ENCODE measurements around the gene MBTPS2.
"Not testable (repeated sequence)": the region's sequence is repeated elsewhere in the genome, so short reads cannot be mapped to it uniquely, and the experiment has no call there.

Gene MBTPS2

DNA sequence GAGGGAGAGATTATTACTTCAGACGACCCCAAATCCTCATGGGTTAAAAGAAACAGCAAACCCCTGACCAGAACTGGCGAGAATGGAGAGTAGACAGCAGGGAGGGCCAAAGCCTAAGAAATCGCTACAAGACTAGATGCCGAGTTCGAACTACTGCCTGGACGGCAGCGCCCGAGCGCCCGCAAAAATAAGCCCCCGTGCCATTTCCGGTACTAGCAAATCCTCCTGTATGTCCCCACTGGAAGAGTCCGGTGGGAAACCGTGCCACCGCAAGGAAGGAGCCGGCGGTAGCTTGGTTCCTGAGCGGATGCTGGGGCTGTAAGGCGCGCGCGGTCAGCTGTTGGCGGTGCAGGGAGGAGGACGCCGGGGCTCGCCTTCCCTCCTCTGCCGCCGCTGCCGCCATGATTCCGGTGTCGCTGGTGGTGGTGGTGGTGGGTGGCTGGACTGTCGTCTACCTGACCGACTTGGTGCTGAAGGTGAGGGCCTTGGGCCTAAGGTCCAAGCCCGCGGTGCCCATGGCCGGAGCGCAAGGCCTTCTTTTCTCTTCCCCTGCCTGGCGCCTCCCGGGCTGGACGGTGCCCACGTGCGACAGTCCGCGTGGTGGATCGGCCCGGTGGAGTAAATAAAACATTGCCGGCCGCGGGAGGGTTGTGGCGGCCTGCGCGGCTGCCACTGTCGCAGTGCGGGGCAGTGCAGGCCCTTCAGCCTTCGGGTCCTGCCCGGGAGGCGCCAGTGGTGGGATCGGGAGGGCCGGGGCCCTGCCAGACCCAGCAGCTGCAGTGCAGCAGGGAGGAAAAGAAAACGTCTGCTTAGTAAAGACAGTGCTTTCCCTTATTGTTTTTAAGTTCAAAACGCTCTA, at the start of gene MBTPS2:
Gene MBTPS2 (plus strand): TSS at position 284 of the 859 bp plus-strand sequence. CDS start 118 bp downstream, at position 402.
- peak; percentile 70 for DNase-seq (ENCODE audit: low spot score)

DNA sequence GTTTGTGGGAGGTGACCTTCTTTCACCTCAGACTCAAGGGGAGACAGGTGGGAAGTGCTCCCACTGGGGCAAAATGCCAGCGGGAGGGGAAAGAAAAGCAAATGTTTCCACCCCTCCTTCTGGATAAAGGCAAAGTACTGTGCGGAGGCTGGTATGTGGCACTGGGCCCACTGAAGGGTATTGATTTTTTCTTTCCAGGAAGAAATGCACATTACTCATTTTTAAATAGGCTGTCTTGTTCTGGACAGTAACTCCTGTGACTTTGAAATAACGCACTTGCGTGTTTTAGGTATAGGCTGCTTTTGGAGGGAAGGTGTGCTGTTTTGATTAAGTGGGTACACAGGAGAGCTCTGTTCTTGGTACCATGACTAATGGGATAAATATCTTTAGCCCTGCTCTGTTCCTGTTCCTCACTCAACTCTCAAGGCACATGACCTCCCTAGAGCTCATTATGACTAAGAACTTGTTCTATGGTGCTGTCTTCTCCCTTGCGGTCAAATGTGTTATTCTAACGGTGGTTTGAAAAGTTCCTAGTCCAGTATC, 40.7 kb upstream of the MBTPS2 start:
- no peak for DNase-seq (ENCODE audit: low spot score)

DNA sequence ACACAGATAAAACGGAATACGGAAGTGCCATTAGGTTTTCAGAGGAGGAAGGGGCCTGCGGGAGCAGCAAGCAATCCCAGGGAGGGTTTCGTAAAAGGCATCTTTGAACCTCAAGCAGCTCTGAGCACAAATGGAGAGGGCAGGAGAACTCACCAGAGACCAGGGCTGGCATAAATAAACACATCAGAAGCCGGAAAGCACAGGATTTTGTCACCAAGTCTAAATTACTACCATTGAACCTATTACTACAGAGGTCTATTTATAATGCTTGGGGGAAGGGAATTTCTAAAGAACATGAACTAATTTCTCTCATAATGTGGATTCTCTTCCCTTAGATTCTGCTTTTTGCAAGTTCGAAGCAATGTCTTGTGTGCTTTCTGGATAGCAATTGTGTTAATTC, 39.6 kb upstream of the MBTPS2 start:
- DNase-seq (ENCODE audit: low spot score), result no peak

DNA sequence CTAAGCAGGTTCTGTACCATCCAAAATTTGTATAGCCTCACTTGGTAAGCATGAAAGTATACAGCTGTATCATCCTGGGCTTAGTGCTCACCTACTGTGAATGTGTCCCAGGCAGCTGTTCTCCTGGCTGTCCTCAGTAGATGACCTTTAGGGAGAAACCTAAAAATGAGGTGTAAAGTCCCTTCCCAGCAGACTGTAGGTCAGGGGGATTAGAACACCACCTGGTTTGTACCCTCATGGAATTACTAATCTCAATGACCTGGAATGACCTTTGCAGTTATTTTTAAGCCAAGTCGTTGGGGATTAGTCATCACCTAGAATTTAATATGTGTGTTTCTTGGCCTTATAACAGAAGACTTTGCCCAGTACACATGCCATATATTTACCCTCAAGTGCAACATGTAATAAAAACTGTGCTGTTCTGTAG, 39.1 kb upstream of the MBTPS2 start:
- DNase-seq (ENCODE audit: low spot score), result no peak

DNA sequence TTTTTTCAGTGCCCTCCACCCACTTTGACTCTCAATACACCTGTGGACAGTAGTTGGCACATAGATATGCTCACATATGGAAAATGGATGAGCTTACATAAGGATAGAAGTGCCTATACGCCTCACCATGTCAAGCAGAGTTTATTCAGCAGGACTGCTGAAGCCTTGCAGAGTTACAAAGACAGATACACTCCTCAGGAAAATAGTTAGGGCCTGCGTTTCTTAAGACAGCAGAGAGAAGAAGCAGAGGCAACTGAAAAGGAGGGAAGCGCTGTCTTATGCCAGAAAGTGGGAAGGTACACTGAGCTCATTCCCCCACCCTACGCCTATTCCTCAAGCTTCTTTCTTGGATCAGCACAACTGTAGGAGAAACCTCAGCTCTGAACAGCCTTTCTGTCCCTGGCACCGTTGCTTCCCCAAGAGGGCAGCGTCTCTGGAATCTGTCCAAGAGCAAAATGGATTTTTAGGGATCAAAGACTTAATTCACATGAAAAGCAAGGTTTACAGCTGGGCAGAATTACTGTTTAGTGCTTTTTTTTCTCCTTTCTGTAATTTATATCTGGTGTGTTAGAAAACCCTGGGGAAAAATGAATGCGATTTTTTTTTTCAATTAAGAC, 37.3 kb upstream of the MBTPS2 start:
- no peak for DNase-seq (ENCODE audit: low spot score)

- no peak for DNase-seq (ENCODE audit: low spot score)
Measured at GRCh38 chrX:21802839-21803238, 36.6 kb upstream of the MBTPS2 start.

- no peak for DNase-seq (ENCODE audit: low spot score)
Measured at GRCh38 chrX:21806691-21807090, 32.7 kb upstream of the MBTPS2 start.

DNA sequence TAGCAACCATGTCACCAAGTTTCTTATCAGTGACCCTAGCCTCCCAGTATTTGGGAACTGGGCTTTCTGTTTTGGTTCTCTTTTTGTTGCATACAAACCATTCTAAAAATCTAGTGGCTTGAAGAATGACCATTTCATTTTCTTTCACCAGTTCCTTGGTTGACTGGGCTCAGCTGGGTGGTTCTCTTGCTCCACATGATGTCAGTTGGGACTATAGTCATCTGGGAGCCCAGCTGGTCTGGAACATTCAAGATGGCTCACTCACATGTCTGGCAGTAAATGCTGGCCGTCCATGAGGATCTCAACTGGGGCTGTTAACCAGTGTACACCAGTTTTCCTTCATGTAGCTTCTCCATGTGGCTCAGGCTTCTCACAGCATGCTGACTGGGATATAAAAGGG, 27.6 kb upstream of the MBTPS2 start:
- DNase-seq (ENCODE audit: low spot score), result no peak

DNA sequence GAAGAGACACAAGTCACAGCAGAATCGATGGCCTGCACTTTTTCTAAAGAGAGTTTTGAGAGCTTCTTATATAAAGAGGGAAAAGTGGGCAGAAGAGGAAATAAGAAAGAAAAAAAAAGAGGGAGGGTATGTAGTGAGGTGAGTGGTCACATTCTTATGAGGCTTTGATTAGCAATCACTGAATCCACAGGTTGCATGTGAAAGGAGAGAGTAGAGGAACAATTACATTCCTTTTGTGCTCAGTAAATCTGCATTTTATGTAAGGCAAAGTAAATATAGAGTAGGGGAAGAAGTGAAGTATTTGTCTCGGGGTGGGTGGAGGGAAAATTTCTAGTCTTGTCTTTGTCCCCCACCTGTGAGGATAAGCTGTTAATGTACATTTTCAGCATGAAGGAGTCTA, 26.8 kb upstream of the MBTPS2 start:
- no peak for DNase-seq (ENCODE audit: low spot score)

GRCh38 chrX:21813612-21814368, 25.6 kb upstream of the MBTPS2 start:
- DNase-seq (ENCODE audit: low spot score), result no peak

DNA sequence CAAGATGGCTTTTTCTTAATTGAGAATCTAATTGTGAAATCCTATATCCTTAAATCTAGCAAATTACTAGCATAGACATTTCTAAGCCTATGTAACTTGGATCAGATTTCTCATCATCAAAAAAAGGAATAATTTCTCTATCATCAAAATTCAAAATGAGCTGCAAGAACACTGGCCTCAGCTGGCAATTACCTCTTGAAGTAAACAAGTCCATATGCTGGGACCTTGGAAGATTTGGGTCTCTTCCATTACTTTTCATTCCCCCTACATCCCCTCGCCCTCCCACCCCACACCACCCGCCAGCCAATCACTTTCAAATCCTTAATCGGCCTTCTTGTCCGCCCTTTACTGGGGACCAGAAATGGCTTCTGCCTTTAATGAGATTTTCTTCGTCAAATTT, 23.3 kb upstream of the MBTPS2 start:
- no peak for DNase-seq (ENCODE audit: low spot score)

DNA sequence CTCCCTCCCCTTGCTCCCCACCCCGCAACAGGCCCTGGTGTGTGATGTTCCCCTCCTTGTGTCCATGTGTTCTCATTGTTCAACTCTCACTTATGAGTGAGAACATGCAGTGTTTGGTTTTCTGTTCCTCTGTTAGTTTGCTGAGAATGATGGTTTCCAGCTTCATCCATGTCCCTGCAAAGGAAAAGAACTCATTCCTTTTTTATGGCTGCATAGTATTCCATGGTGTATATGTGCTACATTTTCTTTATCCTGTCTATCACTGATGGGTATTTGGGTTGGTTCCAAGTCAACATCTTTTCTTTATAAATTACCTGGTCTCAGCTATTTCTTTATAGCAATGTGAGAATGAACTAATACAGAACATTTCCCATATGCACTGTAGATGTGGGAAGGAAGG, 19.2 kb upstream of the MBTPS2 start:
- not testable (repeated sequence) for DNase-seq (ENCODE audit: low spot score)

DNA sequence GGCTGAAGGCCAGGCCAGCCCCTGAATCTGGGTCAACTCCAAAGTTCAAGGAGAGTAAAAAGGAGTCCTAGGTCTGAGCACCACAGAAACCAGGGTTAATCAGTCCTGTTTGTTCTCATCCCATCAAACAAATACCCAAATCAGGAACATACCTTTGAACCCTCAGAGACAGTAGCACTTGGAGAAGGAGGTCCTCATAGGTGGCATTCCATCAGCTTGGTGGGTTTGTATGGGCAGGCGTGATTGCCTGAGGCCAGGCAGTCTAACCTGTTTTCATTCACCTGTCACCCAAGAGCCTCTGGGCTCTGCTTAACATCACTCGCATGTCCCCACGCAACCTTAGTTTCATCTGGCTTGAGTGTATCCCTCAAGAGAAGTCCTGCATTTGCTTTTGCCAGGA, 17.5 kb upstream of the MBTPS2 start:
- no peak for DNase-seq (ENCODE audit: low spot score)

DNA sequence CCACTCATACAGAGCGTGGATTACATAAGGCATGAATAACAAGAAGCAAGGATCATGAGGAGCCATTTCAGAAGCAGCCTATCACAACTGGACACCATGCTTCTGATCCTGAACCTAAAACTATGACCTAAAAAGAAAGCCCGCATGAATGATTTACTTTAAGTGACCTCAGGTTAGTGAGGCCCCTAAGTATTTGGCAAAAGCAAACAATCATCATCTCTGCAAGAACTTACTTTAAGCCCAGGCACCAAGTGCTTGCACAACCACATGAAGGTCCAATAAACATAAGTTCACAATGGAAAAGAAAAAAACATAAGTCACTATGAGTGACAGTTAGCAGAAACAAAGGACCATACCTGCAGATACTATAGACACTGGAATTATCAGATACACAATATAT, 7.9 kb upstream of the MBTPS2 start:
- DNase-seq (ENCODE audit: low spot score), result no peak

DNA sequence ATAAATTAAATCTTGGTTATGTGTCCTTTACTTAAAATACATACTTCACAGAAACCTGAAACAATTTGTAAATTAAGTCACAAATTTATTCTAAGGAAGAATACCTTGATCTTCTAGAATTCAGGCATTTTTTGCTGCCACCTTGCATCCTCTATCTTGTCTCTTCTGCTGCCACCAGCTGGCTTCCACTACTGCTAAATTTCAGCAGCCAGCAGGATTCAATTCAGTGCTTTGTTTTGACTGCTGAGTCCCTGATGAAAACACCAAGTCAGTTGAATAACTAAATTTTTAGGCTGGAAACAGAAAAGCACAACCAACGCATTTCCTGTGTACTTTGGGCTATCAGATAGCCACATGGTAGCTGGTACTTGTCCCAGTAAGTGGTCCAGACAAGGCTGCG, 2.4 kb upstream of the MBTPS2 start:
- no peak for DNase-seq (ENCODE audit: low spot score)

- no peak for DNase-seq (ENCODE audit: low spot score)
Measured at GRCh38 chrX:21838937-21839333, 482 bp upstream of the MBTPS2 start.

GRCh38 chrX:21840193-21840545, 752 bp downstream of the MBTPS2 start:
- DNase-seq (ENCODE audit: low spot score), result no peak

DNA sequence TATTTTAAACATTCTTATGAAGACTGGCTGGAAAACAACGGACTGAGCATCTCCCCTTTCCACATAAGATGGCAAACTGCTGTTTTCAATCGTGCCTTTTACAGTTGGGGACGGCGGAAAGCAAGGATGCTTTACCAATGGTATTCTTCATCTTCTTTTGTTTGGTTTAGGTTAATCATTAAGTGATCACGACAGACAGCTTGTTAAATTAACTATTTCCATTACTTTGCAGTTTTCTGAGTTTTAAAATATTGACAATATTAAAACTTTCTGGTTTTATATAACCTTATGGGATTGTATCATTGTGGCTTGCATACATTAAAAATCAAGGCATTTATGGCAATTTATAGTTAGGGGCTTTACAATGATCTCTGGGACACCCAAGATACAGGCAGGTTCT, 3.8 kb downstream of the MBTPS2 start:
- DNase-seq (ENCODE audit: low spot score), result no peak

DNA sequence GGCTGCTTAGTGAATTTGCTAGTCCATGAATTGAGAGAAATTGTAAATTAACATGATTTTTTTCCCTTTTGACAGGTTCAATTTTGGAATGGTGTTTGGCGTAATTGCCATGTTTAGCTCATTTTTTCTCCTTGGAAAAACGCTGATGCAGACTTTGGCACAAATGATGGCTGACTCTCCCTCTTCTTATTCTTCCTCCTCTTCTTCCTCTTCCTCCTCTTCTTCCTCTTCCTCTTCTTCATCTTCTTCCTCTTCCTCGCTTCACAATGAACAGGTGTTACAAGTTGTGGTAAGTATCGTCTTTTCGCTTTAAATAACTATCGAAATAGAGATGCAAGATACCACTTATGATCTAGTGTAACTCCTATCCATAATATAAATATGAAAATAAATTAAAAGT, 5.7 kb downstream of the MBTPS2 start:
- DNase-seq (ENCODE audit: low spot score), result no peak

DNA sequence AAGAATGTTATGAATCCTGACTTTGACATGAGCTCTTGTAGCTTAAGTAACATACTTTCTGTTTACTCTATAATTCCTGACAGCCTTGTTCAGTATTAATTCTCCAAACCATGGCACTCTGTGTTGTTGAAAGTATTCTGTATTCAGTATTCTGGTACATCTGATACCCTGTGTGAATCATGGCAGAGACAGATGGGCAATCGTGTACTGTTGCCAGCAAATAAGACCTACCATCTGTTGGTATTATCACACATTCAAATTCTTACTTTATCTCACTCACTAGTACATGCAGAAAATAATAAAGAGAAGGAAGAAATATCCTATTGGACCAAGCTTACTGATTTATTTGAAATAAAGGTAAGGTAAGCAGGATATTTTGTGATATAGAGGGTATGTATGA, 7.9 kb downstream of the MBTPS2 start:
- no peak for DNase-seq (ENCODE audit: low spot score)

DNA sequence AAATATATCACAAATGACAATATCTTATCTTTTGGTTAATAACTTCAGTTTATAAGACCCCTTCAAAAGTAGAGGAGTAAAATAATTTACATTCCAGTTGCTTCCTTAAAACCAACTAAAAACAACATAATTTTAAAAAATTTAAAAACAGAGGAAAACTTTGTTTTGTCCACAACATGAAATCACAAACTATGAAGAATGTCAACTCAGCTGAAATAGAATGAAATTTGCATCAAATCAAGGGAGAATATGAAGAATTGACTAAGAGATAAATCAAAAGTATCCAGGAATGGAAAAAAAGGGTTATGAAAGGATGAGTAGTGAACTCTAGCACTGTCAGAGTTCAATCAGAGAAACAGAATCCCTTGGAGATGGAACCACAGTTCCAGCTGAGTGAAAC, 14.2 kb downstream of the MBTPS2 start:
- no peak for DNase-seq (ENCODE audit: low spot score)

- no peak for DNase-seq (ENCODE audit: low spot score)
Measured at GRCh38 chrX:21855937-21856415, 16.6 kb downstream of the MBTPS2 start, which contains the start of gene YY2. TSS of gene YY2 (plus strand) at chrX:21855987. CDS start at chrX:21856485, 498 bp downstream.

Measured in AG08396 (cell line).